Thymus (tissue), 11 donors: Measurements from ENCODE around the gene ARHGEF3. TPM values are rescaled to one million over a fixed set of nuclear protein-coding genes. Genes with fewer than 3 reads are reported as not detected.

Experiments
- DNase-seq, 9 donors: peaks; one replicate each; pipeline ENCODE4 v3.0.0-alpha.2; 2013; ENCODE audit warnings: low spot score in 9 of 9, low read depth in 6 of 9, missing footprints in 1 of 9
- H3K27ac ChIP-seq, 2 donors: one replicate each; pipeline ENCODE4 v1.5.1; 2013; ENCODE audit warnings: control low read depth in 1 of 2, low read depth in 1 of 2, low read length in 1 of 2, mild to moderate bottlenecking in 1 of 2, moderate library complexity in 1 of 2
- H3K27me3 ChIP-seq, 2 donors: one replicate each; pipeline ENCODE4 v1.5.1; 2013; ENCODE audit warnings: low read length in 1 of 2; ENCODE audit not compliant: control insufficient read depth in 2 of 2, insufficient read depth in 1 of 2
- H3K36me3 ChIP-seq, 2 donors: one replicate each; pipeline ENCODE4 v1.5.1; 2013; ENCODE audit warnings: low read length in 1 of 2, mild to moderate bottlenecking in 1 of 2, moderate library complexity in 1 of 2; ENCODE audit not compliant: control insufficient read depth in 2 of 2, insufficient read depth in 2 of 2
- H3K4me1 ChIP-seq, 2 donors: one replicate each; pipeline ENCODE4 v1.5.1; 2013; ENCODE audit warnings: low read length in 2 of 2; ENCODE audit not compliant: control insufficient read depth in 2 of 2, insufficient read depth in 2 of 2
- H3K4me3 ChIP-seq, 2 donors: one replicate each; pipeline ENCODE4 v1.5.1; 2013; ENCODE audit warnings: low read length in 2 of 2, control low read depth in 1 of 2, mild to moderate bottlenecking in 1 of 2
- H3K9me3 ChIP-seq, 2 donors: one replicate each; pipeline ENCODE4 v1.5.1; 2013; ENCODE audit warnings: low read length in 1 of 2, mild to moderate bottlenecking in 1 of 2; ENCODE audit not compliant: control insufficient read depth in 2 of 2, insufficient read depth in 1 of 2
- WGBS: extraction: QIAGEN DNeasy Blood & Tissue Kit; methylation state at CpG from one replicate; pipeline ENCODE4 v1.1.7; 2013; 5-methylcytosine and 5-hydroxymethylcytosine counted together
- polyA plus RNA-seq: library from polyadenylated mRNA; stranded (reverse); fragments of 200-250 nt; gene quantifications from one replicate; pipeline ENCODE4 v1.2.3, GENCODE V29; 2013
- total RNA-seq: library from RNA; stranded (reverse); fragments of 120-200 nt; gene quantifications from one replicate; pipeline ENCODE4 v1.2.4, GENCODE V29; 2013
- donor health status: healthy.

Gene ARHGEF3
- total and polyA plus RNA-seq, 2 donors, result 26.7 to 31.5 TPM

DNA sequence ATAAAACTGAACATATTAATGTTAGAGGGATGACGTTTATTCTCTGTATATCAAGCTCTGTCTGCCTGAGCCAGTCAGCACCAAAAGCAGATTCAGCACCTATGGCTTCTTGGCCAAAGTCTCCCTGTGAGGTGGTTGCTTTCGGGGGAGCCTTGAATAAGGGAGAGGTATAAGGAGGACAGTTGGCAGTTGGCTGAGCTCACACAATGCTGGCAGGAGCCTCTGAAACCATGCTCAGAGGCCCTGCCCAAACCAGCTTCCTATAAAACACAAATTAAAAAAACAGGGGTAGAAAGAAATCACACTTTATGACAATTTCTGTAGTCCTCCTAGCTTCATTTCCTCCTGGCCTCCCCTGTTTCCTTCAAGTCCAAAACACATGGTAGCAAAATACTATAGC, 18.8 kb downstream of the ARHGEF3 start:
- Histone ChIP-seq H3K4me3 (no peak overlapping the region), H3K9me3 (no peaks in the 10 kb centered on the region), H3K4me1 (peaks cover 50 to 60% of the 10 kb centered on the region in 2 donors), H3K36me3 (peaks cover 5 to 16% of the 10 kb centered on the region in 2 donors), H3K27ac (peak overlapping the region; percentile 76 to 92), H3K27me3 (no peaks in the 10 kb centered on the region)
- no peak for DNase-seq
- WGBS, result 50% methylated on average over 2 of the region's 2 CpGs

GRCh38 chr3:56782215-56782614, 19.5 kb downstream of the ARHGEF3 start:
- 96% methylated on average over 4 of the region's 4 CpGs for WGBS
- no peak for DNase-seq
- peaks cover 5 to 14% of the 10 kb centered on the region in 2 donors for H3K36me3 ChIP-seq
- no peaks in the 10 kb centered on the region for H3K9me3 ChIP-seq
- H3K27me3 ChIP-seq, result no peaks in the 10 kb centered on the region
- peak overlapping the region in 1 of 2 donors; percentile 1 for H3K27ac ChIP-seq
- peaks cover 43 to 53% of the 10 kb centered on the region in 2 donors for H3K4me1 ChIP-seq
- H3K4me3 ChIP-seq, result no peak overlapping the region

DNA sequence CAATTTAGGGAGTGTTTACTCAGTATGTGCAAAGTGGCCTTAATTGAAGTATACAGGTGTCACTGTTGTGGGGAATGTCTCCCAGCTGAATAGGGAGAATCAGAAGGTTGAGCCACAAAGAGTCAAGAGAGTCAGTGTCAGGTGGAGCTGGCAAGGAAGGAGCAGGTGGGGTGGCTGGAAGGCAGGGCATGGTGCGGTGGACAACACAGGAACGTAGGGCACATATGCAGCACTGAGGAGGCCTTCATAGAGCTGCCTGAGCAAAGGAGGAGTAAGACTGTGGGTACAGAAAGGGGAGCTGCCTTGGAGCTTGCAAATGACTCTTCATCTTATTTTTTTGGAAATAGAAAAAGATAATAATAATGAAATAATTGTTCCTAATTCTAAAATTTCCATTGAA, 20.0 kb downstream of the ARHGEF3 start:
- DNase-seq, result no peak
- Histone ChIP-seq H3K9me3 (no peaks in the 10 kb centered on the region), H3K27ac (peak overlapping the region in 1 of 2 donors; percentile 83), H3K36me3 (peaks cover 5 to 14% of the 10 kb centered on the region in 2 donors), H3K27me3 (no peaks in the 10 kb centered on the region), H3K4me3 (no peak overlapping the region), H3K4me1 (peaks cover 41 to 49% of the 10 kb centered on the region in 2 donors)
- 80% methylated on average over 2 of the region's 2 CpGs for WGBS

DNA sequence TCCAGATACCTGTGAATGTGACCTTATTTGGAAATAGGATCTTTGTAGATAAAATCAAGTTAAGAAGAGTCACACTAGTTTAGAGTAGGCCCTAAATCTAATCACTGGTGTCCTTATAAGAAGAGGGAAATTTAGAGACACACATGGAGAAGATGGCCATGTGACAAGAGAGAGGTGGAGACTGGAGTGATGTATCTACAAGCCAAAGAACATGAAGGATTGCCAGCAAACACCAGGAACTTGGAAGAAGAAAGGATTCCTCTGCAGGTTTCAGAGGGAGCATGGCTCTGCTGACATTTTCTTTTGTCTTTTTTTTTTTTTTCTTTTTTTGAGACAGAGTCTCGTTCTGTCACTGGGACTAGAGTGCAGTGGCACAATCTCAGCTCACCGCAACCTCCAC, 20.8 kb downstream of the ARHGEF3 start:
- Histone ChIP-seq H3K36me3 (peaks cover 5 to 14% of the 10 kb centered on the region in 2 donors), H3K27ac (no peak overlapping the region), H3K9me3 (no peaks in the 10 kb centered on the region), H3K27me3 (no peaks in the 10 kb centered on the region), H3K4me1 (peaks cover 39 to 47% of the 10 kb centered on the region in 2 donors), H3K4me3 (no peak overlapping the region)
- no peak for DNase-seq
- 97% methylated on average over 2 of the region's 2 CpGs for WGBS

- Histone ChIP-seq H3K4me1 (peaks cover 24 to 28% of the 10 kb centered on the region in 2 donors), H3K9me3 (no peaks in the 10 kb centered on the region), H3K27me3 (no peaks in the 10 kb centered on the region), H3K27ac (no peak overlapping the region), H3K36me3 (peaks cover 12 to 20% of the 10 kb centered on the region in 2 donors), H3K4me3 (no peak overlapping the region)
- WGBS, result 97% methylated on average over 2 of the region's 2 CpGs
- DNase-seq, result no peak
These were observed 22.9 kb downstream of the ARHGEF3 start for GRCh38 chr3:56778893-56779292.

- Histone ChIP-seq H3K9me3 (no peaks in the 10 kb centered on the region), H3K4me1 (peaks cover 1 to 5% of the 10 kb centered on the region in 2 donors), H3K4me3 (no peak overlapping the region), H3K36me3 (peaks cover 30 to 40% of the 10 kb centered on the region in 2 donors), H3K27me3 (no peaks in the 10 kb centered on the region), H3K27ac (no peak overlapping the region)
- no peak for DNase-seq
- WGBS, result 90% methylated on average over 3 of the region's 3 CpGs
These were observed 25.2 kb downstream of the ARHGEF3 start for GRCh38 chr3:56776556-56776950.

DNA sequence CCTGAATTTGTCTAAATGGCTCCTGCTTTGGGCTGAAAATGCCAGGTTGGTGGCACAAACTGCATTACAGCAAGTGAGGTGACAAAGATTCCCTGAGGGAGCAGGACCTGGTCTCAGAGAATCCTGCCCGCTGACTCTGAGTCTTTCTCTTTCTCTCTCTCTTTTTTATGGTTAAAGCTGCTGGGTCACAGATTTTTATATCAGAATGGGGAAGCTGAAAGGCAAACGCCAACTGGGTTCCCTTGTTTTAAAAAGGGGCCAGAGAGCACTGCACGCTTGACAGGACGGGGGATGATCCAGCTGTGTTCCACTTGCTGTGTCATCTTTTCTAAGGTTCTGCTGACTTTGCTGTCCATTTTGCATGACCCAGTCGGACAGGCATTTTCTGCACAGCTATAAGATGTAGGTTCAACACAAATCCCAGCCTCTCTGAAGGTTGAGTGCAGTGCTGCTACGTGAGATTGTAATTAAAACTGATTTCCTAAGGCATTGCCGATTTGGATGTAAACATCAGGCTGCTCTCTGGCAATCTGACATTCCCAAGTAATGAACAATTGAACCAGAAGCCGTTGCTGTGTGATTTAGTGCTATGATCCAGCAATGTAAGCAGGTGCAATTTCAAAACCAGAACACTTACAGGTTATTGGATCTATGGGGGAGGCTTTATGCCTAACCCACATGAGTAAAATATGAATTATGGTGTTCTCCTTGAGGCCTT, 25.8 kb downstream of the ARHGEF3 start:
- H3K36me3 ChIP-seq, result peaks cover 36 to 45% of the 10 kb centered on the region in 2 donors
- no peaks in the 10 kb centered on the region for H3K9me3 ChIP-seq
- peaks cover 0 to 5% of the 10 kb centered on the region in 2 donors for H3K4me1 ChIP-seq
- DNase-seq, result no peak
- H3K4me3 ChIP-seq, result no peak overlapping the region
- 83% methylated on average over 8 of the region's 8 CpGs for WGBS
- H3K27me3 ChIP-seq, result no peaks in the 10 kb centered on the region
- no peak overlapping the region for H3K27ac ChIP-seq

- Histone ChIP-seq H3K36me3 (peaks cover 36 to 48% of the 10 kb centered on the region in 2 donors), H3K9me3 (no peaks in the 10 kb centered on the region), H3K4me3 (no peak overlapping the region), H3K27ac (no peak overlapping the region), H3K4me1 (peaks cover 0 to 5% of the 10 kb centered on the region in 2 donors), H3K27me3 (no peaks in the 10 kb centered on the region)
- WGBS, result 91% methylated on average over 7 of the region's 7 CpGs
- no peak for DNase-seq
These were observed 26.3 kb downstream of the ARHGEF3 start for GRCh38 chr3:56775445-56775837.

DNA sequence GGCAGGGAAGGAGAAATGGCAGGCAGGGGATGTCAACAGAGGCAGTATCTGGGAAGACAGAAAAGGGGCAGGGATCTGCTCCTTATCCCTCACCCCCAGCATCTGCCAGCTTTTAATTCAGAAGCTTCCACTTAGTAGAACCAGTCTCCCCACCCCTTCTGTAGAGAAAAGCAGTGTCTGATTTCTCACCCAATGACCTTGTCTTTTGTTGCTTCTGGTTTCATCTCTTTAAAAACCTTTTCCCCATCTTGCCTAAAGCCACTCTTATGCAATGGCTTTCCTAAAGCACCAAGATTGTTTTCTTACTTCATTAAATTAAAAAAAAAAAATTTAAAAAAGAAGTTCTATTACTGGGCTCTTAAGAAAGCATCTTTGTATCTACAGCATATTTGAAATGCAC, 27.8 kb downstream of the ARHGEF3 start:
- Histone ChIP-seq H3K4me3 (no peak overlapping the region), H3K27ac (peak overlapping the region in 1 of 2 donors; percentile 18), H3K9me3 (no peaks in the 10 kb centered on the region), H3K36me3 (peaks cover 51 to 58% of the 10 kb centered on the region in 2 donors), H3K27me3 (no peaks in the 10 kb centered on the region), H3K4me1 (peaks cover 0 to 5% of the 10 kb centered on the region in 2 donors)
- no peak for DNase-seq
